Neuronal stem cell (in vitro differentiated cells): Measurements from ENCODE around the gene AK6.

Experiments used
- DNase-seq: peaks from one replicate; pipeline ENCODE4 v3.0.0-alpha.2; 2013; ENCODE audit warnings: low spot score
- H2AFZ ChIP-seq: one replicate; pipeline ENCODE4 v1.6.1; 2013; ENCODE audit warnings: mild to moderate bottlenecking, low read length, inconsistent platforms
- H2AK5ac ChIP-seq: 2 replicates; pipeline ENCODE4 v1.6.1; 2013; ENCODE audit warnings: low read depth, mild to moderate bottlenecking, inconsistent platforms, low read length, moderate library complexity, mixed read lengths
- H2BK120ac ChIP-seq: 2 replicates; pipeline ENCODE4 v1.6.1; 2013; ENCODE audit warnings: low read depth, mild to moderate bottlenecking, inconsistent platforms, low read length, moderate library complexity, mixed read lengths
- H2BK12ac ChIP-seq: one replicate; pipeline ENCODE4 v1.6.1; 2013; ENCODE audit warnings: low read length, inconsistent platforms
- H2BK15ac ChIP-seq: 2 replicates; pipeline ENCODE4 v1.6.1; 2013; ENCODE audit warnings: mild to moderate bottlenecking, low read length, inconsistent platforms, mixed read lengths
- H2BK5ac ChIP-seq: one replicate; pipeline ENCODE4 v1.6.1; 2013; ENCODE audit warnings: inconsistent platforms, mild to moderate bottlenecking, low read length, moderate library complexity
- H3K14ac ChIP-seq: one replicate; pipeline ENCODE4 v1.6.1; 2013; ENCODE audit warnings: low read length, inconsistent platforms
- H3K18ac ChIP-seq: 2 replicates; pipeline ENCODE4 v1.6.1; 2013; ENCODE audit warnings: low read length, inconsistent platforms
- H3K23ac ChIP-seq: 2 replicates; pipeline ENCODE4 v1.6.1; 2013; ENCODE audit warnings: low read depth, mild to moderate bottlenecking, mixed read lengths, low read length, inconsistent platforms; ENCODE audit not compliant: poor library complexity
- H3K27ac ChIP-seq: replicated peaks from 3 replicates; pipeline ENCODE4 v1.5.1; 2013; ENCODE audit warnings: low read length, inconsistent platforms
- H3K27me3 ChIP-seq, 3 experiments: 2 replicates each; pipeline ENCODE4 v1.6.1; 2013; ENCODE audit warnings: low read length in 3 of 3, mild to moderate bottlenecking in 2 of 3, inconsistent platforms in 1 of 3, low read depth in 1 of 3, mixed read lengths in 1 of 3, moderate library complexity in 1 of 3; ENCODE audit not compliant: control insufficient read depth in 3 of 3, insufficient read depth in 3 of 3
- H3K36me3 ChIP-seq, 2 donors: replicated peaks in 1 of 2; 2 replicates each; pipeline ENCODE4 v1.6.1; 2013; ENCODE audit warnings: low read length in 2 of 2; ENCODE audit not compliant: control insufficient read depth in 2 of 2, insufficient read depth in 2 of 2
- H3K4ac ChIP-seq: 2 replicates; pipeline ENCODE4 v1.6.1; 2013; ENCODE audit warnings: inconsistent platforms, mild to moderate bottlenecking, low read length, moderate library complexity
- H3K4me1 ChIP-seq, 2 donors: 1 replicate in 1 of 2; 2 replicates in 1 of 2; pipeline ENCODE4 v1.6.1; 2013; ENCODE audit warnings: low read length in 2 of 2, low read depth in 1 of 2; ENCODE audit not compliant: control insufficient read depth in 2 of 2, insufficient read depth in 1 of 2
- H3K4me2 ChIP-seq: one replicate; pipeline ENCODE4 v1.6.1; 2013; ENCODE audit warnings: mild to moderate bottlenecking, low read length, inconsistent platforms; ENCODE audit not compliant: insufficient read depth, poor library complexity, severe bottlenecking
- H3K4me3 ChIP-seq, 2 donors: 2 replicates each; pipeline ENCODE4 v1.5.1; 2013; ENCODE audit warnings: low read length in 2 of 2, mild to moderate bottlenecking in 2 of 2, inconsistent platforms in 1 of 2, moderate library complexity in 1 of 2
- H3K79me1 ChIP-seq: one replicate; pipeline ENCODE4 v1.6.1; 2013; ENCODE audit warnings: low read depth, mild to moderate bottlenecking, inconsistent platforms, low read length, moderate library complexity
- H3K9ac ChIP-seq: one replicate; pipeline ENCODE4 v1.6.1; 2013; ENCODE audit warnings: mild to moderate bottlenecking, low read depth, low read length, inconsistent platforms; ENCODE audit not compliant: poor library complexity
- H3K9me3 ChIP-seq, 2 donors: replicated peaks in 1 of 2; 2 replicates each; pipeline versions ENCODE3 to v1.6.1; 2013; ENCODE audit warnings: low read length in 2 of 2, mild to moderate bottlenecking in 2 of 2, inconsistent platforms in 1 of 2, low read depth in 1 of 2, mixed read lengths in 1 of 2, moderate library complexity in 1 of 2; ENCODE audit not compliant: control insufficient read depth in 2 of 2, insufficient read depth in 1 of 2
- H4K8ac ChIP-seq: one replicate; pipeline ENCODE4 v1.6.1; 2013; ENCODE audit warnings: low read depth, mild to moderate bottlenecking, inconsistent platforms, low read length, moderate library complexity
- H4K91ac ChIP-seq: one replicate; pipeline ENCODE4 v1.6.1; 2013; ENCODE audit warnings: low read length, low read depth, mild to moderate bottlenecking, inconsistent platforms; ENCODE audit not compliant: poor library complexity
- WGBS, 2 donors: extraction: QIAGEN DNeasy Blood & Tissue Kit; methylation state at CpG; one replicate each; pipeline ENCODE4 v1.1.7; 2013; ENCODE audit warnings: missing lambda C conversion rate in 2 of 2, mixed read lengths in 1 of 2; ENCODE audit not compliant: insufficient read length in 2 of 2, insufficient replicate concordance in 1 of 2; ENCODE audit errors: extremely low coverage in 2 of 2; 5-methylcytosine and 5-hydroxymethylcytosine counted together

AK6 gene

GRCh38 chr5:69313428-69313827 lies 55.9 kb downstream of the AK6 start:
- H3K27ac ChIP-seq, result no peak overlapping the region
- H4K91ac ChIP-seq, result no peak overlapping the region
- H2BK5ac ChIP-seq, result no peak overlapping the region
- H3K4me1 ChIP-seq, result no peaks in the 10 kb centered on the region
- H3K4ac ChIP-seq, result no peak overlapping the region
- H3K36me3 ChIP-seq, result no peaks in the 10 kb centered on the region
- no peak overlapping the region for H3K4me2 ChIP-seq
- H3K9me3 ChIP-seq, result peaks cover 0 to 2% of the 10 kb centered on the region in 2 donors
- H2BK120ac ChIP-seq, result no peak overlapping the region
- no peak overlapping the region for H3K14ac ChIP-seq
- no peak overlapping the region for H2BK15ac ChIP-seq
- H3K23ac ChIP-seq, result no peak overlapping the region
- H2BK12ac ChIP-seq, result no peak overlapping the region
- no peaks in the 10 kb centered on the region for H3K27me3 ChIP-seq
- no peak overlapping the region for H3K18ac ChIP-seq
- no peak overlapping the region for H2AK5ac ChIP-seq
- no peak overlapping the region for H3K4me3 ChIP-seq
- no CpG with 5 or more reads among the region's 9 CpGs for WGBS, 2 donors
- no peak overlapping the region for H4K8ac ChIP-seq
- no peak for DNase-seq
- H3K79me1 ChIP-seq, result no peaks in the 10 kb centered on the region
- H2AFZ ChIP-seq, result no peak overlapping the region
- H3K9ac ChIP-seq, result no peak overlapping the region

- peaks cover 0 to 2% of the 10 kb centered on the region in 2 donors for H3K9me3 ChIP-seq
- H3K23ac ChIP-seq, result no peak overlapping the region
- no peak overlapping the region for H3K4ac ChIP-seq
- H2BK15ac ChIP-seq, result no peak overlapping the region
- no peaks in the 10 kb centered on the region for H3K36me3 ChIP-seq
- no peak overlapping the region for H2BK12ac ChIP-seq
- no peak overlapping the region for H2BK120ac ChIP-seq
- no peaks in the 10 kb centered on the region for H3K4me1 ChIP-seq
- no peak overlapping the region for H3K14ac ChIP-seq
- no peak overlapping the region for H3K9ac ChIP-seq
- no peak overlapping the region for H3K4me3 ChIP-seq
- WGBS, 2 donors, result no CpG with 5 or more reads among the region's 5 CpGs
- H3K4me2 ChIP-seq, result no peak overlapping the region
- H3K27me3 ChIP-seq, result no peaks in the 10 kb centered on the region
- no peak overlapping the region for H4K91ac ChIP-seq
- H3K18ac ChIP-seq, result no peak overlapping the region
- H2AK5ac ChIP-seq, result no peak overlapping the region
- DNase-seq, result no peak
- no peak overlapping the region for H3K27ac ChIP-seq
- H2BK5ac ChIP-seq, result no peak overlapping the region
- H4K8ac ChIP-seq, result no peak overlapping the region
- H3K79me1 ChIP-seq, result no peaks in the 10 kb centered on the region
- peak overlapping the region; percentile 37 for H2AFZ ChIP-seq
Observed at GRCh38 chr5:69312459-69313160, 56.7 kb downstream of the AK6 start.

- no peaks in the 10 kb centered on the region for H3K36me3 ChIP-seq
Observed at GRCh38 chr5:69309380-69309779, 59.9 kb downstream of the AK6 start.

GRCh38 chr5:69308046-69308553 lies 61.2 kb downstream of the AK6 start:
- Histone ChIP-seq H3K4me3 (no peak overlapping the region), H2AFZ (no peak overlapping the region), H3K36me3 (no peaks in the 10 kb centered on the region), H2AK5ac (no peak overlapping the region), H3K4me2 (no peak overlapping the region), H3K27ac (no peak overlapping the region), H3K9me3 (no peaks in the 10 kb centered on the region), H3K9ac (no peak overlapping the region), H3K18ac (no peak overlapping the region), H2BK5ac (no peak overlapping the region), H4K8ac (no peak overlapping the region), H2BK120ac (no peak overlapping the region), H3K79me1 (no peaks in the 10 kb centered on the region), H3K23ac (no peak overlapping the region), H2BK12ac (no peak overlapping the region), H3K27me3 (no peaks in the 10 kb centered on the region), H4K91ac (no peak overlapping the region), H3K4me1 (no peaks in the 10 kb centered on the region), H3K4ac (no peak overlapping the region), H2BK15ac (no peak overlapping the region), H3K14ac (no peak overlapping the region)
- DNase-seq, result no peak
- no CpG with 5 or more reads among the region's 3 CpGs for WGBS, 2 donors

More at GRCh38 chr5:69309380-69309779, 59.9 kb downstream of the AK6 start:
- H2AK5ac ChIP-seq, result no peak overlapping the region
- no peaks in the 10 kb centered on the region for H3K9me3 ChIP-seq
- no peak overlapping the region for H2AFZ ChIP-seq
- no peak overlapping the region for H3K4me2 ChIP-seq
- WGBS, 2 donors, result no CpG with 5 or more reads among the region's 5 CpGs
- H2BK120ac ChIP-seq, result no peak overlapping the region
- no peak for DNase-seq
- no peak overlapping the region for H2BK5ac ChIP-seq
- no peak overlapping the region for H3K4me3 ChIP-seq
- no peak overlapping the region for H3K27ac ChIP-seq
- no peak overlapping the region for H3K18ac ChIP-seq
- no peak overlapping the region for H3K9ac ChIP-seq
- no peak overlapping the region for H2BK12ac ChIP-seq
- H3K27me3 ChIP-seq, result no peaks in the 10 kb centered on the region
- no peaks in the 10 kb centered on the region for H3K4me1 ChIP-seq
- no peak overlapping the region for H4K8ac ChIP-seq
- H3K4ac ChIP-seq, result no peak overlapping the region
- H3K14ac ChIP-seq, result no peak overlapping the region
- H3K23ac ChIP-seq, result no peak overlapping the region
- H4K91ac ChIP-seq, result no peak overlapping the region
- no peak overlapping the region for H2BK15ac ChIP-seq
- no peaks in the 10 kb centered on the region for H3K79me1 ChIP-seq
